ENCODE data around the gene GFY. TPM values are rescaled to one million over a fixed set of nuclear protein-coding genes. Genes with fewer than 3 reads are reported as not detected.

Gene GFY
- total and polyA plus RNA-seq, 10 of the 15 experiments (the other 5 are each of a cell fraction or from before 2014, with no cell fraction given): 0.05 TPM; not detected in 9

DNA sequence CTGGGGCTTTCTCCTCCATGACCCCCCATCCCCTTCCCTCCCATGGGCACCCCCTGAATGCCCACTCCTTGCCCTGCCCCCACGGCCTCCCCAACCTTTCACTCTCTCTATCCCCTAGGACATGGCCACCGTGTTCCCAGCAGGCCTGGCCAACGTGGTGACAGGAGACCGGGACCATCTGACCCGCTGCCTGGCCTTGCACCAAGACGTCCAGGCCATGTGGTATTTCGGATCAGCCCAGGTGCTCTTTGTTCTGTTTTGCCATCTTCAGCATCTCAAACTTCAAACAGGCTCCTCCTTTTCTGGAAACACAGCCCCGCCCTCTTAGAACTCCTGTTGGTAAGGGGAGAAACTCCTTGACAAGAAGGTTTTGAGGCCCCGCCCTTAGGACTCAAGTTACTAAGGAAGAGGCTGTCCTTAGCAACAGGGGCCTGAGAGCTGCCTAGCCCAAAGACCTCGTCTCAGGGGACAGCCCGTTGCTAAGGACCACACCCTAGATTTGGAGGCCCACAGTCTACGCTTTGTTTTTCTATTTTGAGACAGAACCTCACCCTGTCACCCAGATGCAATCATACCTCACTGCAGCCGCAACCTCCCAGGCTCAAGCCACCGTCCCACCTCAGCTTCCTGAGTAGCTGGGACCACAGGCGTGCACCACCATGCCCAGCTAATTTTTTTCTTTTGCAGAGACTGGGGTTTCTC lies 43.7 kb downstream of the GFY start:
- peak overlapping the region; percentile 44; the same call in 1 of the 2 replicates for H3K4me2 ChIP-seq (ENCODE audit: control insufficient read depth, insufficient read depth)
- 4% methylated on average over 14 of the region's 15 CpGs for WGBS (ENCODE audit: insufficient coverage, insufficient replicate concordance, low lambda C conversion rate, missing lambda C conversion rate)
- POLR2A ChIA-PET: interaction anchor here (0.5 to 6.2 kb wide), 6 partner anchors 10 to 210 kb away, joined by 3 to 81 read pairs (median 4); partner anchors contain the start of genes ALDH16A1 and PIH1D1
- TF ChIP-seq PML (IDR thresholded peaks at IDR 0.05; ENCODE audit: low read length) (no peak), CBX5 (IDR thresholded peaks at IDR 0.05; ENCODE audit: low read depth) (no peak), SMC3 (IDR thresholded peaks at IDR 0.05; ENCODE audit: borderline replicate concordance, low read length) (no peak), RELB (IDR thresholded peaks at IDR 0.05; ENCODE audit: low read depth) (no peak), RAD21 (IDR thresholded peaks at IDR 0.05; ENCODE audit: insufficient read depth, low read depth, low read length) (no peak), DPF2 (IDR thresholded peaks at IDR 0.05) (no peak), ZNF622 (IDR thresholded peaks at IDR 0.05) (no peak), SREBF1 (IDR thresholded peaks at IDR 0.05; ENCODE audit: low read length) (no peak), ATF3 (IDR thresholded peaks at IDR 0.05; ENCODE audit: borderline replicate concordance, extremely low read depth, low read depth, low read length) (no peak), GATAD2B (conservative IDR thresholded peaks at IDR 0.05; ENCODE audit: low read depth) (0 out of 2 replicates have a peak, but pooled peaks have one; percentile 28), CHD4 (IDR thresholded peaks at IDR 0.05) (no peak), RCOR1 (conservative IDR thresholded peaks at IDR 0.05; ENCODE audit: low read depth, low read length) (no peak), POLR2A (IDR thresholded peaks at IDR 0.05; ENCODE audit: low read depth, low read length) (no peak), ZNF207 (IDR thresholded peaks at IDR 0.05; ENCODE audit: borderline replicate concordance) (no peak)
- TF ChIP-seq, protein P1, sequence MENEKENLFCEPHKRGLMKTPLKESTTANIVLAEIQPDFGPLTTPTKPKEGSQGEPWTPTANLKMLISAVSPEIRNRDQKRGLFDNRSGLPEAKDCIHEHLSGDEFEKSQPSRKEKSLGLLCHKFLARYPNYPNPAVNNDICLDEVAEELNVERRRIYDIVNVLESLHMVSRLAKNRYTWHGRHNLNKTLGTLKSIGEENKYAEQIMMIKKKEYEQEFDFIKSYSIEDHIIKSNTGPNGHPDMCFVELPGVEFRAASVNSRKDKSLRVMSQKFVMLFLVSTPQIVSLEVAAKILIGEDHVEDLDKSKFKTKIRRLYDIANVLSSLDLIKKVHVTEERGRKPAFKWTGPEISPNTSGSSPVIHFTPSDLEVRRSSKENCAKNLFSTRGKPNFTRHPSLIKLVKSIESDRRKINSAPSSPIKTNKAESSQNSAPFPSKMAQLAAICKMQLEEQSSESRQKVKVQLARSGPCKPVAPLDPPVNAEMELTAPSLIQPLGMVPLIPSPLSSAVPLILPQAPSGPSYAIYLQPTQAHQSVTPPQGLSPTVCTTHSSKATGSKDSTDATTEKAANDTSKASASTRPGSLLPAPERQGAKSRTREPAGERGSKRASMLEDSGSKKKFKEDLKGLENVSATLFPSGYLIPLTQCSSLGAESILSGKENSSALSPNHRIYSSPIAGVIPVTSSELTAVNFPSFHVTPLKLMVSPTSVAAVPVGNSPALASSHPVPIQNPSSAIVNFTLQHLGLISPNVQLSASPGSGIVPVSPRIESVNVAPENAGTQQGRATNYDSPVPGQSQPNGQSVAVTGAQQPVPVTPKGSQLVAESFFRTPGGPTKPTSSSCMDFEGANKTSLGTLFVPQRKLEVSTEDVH (IDR thresholded peaks at IDR 0.05; ENCODE audit: low read depth, partially characterized antibody): no peak
- TF ChIP-seq, protein P2, sequence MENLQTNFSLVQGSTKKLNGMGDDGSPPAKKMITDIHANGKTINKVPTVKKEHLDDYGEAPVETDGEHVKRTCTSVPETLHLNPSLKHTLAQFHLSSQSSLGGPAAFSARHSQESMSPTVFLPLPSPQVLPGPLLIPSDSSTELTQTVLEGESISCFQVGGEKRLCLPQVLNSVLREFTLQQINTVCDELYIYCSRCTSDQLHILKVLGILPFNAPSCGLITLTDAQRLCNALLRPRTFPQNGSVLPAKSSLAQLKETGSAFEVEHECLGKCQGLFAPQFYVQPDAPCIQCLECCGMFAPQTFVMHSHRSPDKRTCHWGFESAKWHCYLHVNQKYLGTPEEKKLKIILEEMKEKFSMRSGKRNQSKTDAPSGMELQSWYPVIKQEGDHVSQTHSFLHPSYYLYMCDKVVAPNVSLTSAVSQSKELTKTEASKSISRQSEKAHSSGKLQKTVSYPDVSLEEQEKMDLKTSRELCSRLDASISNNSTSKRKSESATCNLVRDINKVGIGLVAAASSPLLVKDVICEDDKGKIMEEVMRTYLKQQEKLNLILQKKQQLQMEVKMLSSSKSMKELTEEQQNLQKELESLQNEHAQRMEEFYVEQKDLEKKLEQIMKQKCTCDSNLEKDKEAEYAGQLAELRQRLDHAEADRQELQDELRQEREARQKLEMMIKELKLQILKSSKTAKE (IDR thresholded peaks at IDR 0.05; ENCODE audit: low read depth, poor library complexity, severe bottlenecking): peak; percentile 61
- TF ChIP-seq, protein P3, sequence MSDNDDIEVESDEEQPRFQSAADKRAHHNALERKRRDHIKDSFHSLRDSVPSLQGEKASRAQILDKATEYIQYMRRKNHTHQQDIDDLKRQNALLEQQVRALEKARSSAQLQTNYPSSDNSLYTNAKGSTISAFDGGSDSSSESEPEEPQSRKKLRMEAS (IDR thresholded peaks at IDR 0.05; ENCODE audit: low read depth, low read length): no peak

More for the DNA sequence above, 43.7 kb downstream of the GFY start:
- CTCF ChIA-PET: interaction anchor here (0.5 to 5.9 kb wide), 15 partner anchors 11 to 242 kb away, joined by 3 to 68 read pairs (median 8); partner anchors contain the start of genes ALDH16A1, PIH1D1 and RPL13A
- RAD21 ChIA-PET (ENCODE audit: unreplicated experiment): interaction anchor here (0.6 to 6.0 kb wide), 10 partner anchors 14 to 332 kb away, joined by 3 to 90 read pairs (median 4); partner anchors contain the start of genes ALDH16A1, NOSIP, PIH1D1 and PRRG2
- Histone ChIP-seq H2AFZ (ENCODE audit: control insufficient read depth, low read depth, low read length) (no peak overlapping the region), H3K9me3 (replicated peaks; ENCODE audit: control insufficient read depth, insufficient read depth, low read length) (no peaks in the 10 kb centered on the region), H3K36me3 (ENCODE audit: control insufficient read depth in 2 of 2, insufficient read depth in 2 of 2, low read length in 1 of 2) (peaks cover 2% of the 10 kb centered on the region in 2 experiments; a peak in 2 of 4 replicates), H4K20me1 (ENCODE audit: control insufficient read depth, insufficient read depth) (no peaks in the 10 kb centered on the region), H3K27me3 (replicated peaks in 1 of 2; ENCODE audit: control insufficient read depth in 2 of 2, insufficient read depth in 2 of 2, low read length in 1 of 2) (no peaks in the 10 kb centered on the region), H3K79me2 (ENCODE audit: control insufficient read depth, insufficient read depth, low read length) (no peaks in the 10 kb centered on the region), H3K4me3 (no peak overlapping the region), H3K27ac (ENCODE audit: control insufficient read depth, insufficient read depth) (peak overlapping the region; percentile 33; the same call in 1 of the 2 replicates), H3K9ac (ENCODE audit: control insufficient read depth, insufficient read depth, low read length) (no peak overlapping the region), H3K4me1 (ENCODE audit: control insufficient read depth, insufficient read depth, low read length) (peaks cover 37% of the 10 kb centered on the region)
- DNase-seq (ENCODE audit: low read depth, low spot score) (peak; percentile 97), FAIRE-seq (peak; percentile 100), ATAC-seq (peak; percentile 80)
- SMC1A ChIA-PET (ENCODE audit: uncharacterized antibody, unreplicated experiment): interaction anchor here (3.2 kb wide), 1 partner anchor 14 kb away, joined by 53 read pairs; the partner anchor contains the start of genes ALDH16A1 and PIH1D1
- intact Hi-C loops (cut with micrococcal nuclease; ENCODE audit: unreplicated experiment): no loop called here
- BruUV-seq (replicated peaks): no TSS peak
- in situ Hi-C loops (cut with MboI): no loop called here

All from GM12878 (cell line).